SK-N-MC (cell line): Measurements from ENCODE around the gene GCG.

Experiments used
- EZH2 ChIP-seq: fragments of 200-600 bp; sonication (generic); IDR thresholded peaks from one replicate; pipeline ENCODE4 v1.6.1; 2017; ENCODE audit warnings: antibody characterized with exemption
- POLR2AphosphoS5 ChIP-seq: IDR thresholded peaks from 2 replicates; pipeline ENCODE4 v1.6.1; 2012; ENCODE audit warnings: mild to moderate bottlenecking, low read depth, low read length, borderline replicate concordance

DNA sequence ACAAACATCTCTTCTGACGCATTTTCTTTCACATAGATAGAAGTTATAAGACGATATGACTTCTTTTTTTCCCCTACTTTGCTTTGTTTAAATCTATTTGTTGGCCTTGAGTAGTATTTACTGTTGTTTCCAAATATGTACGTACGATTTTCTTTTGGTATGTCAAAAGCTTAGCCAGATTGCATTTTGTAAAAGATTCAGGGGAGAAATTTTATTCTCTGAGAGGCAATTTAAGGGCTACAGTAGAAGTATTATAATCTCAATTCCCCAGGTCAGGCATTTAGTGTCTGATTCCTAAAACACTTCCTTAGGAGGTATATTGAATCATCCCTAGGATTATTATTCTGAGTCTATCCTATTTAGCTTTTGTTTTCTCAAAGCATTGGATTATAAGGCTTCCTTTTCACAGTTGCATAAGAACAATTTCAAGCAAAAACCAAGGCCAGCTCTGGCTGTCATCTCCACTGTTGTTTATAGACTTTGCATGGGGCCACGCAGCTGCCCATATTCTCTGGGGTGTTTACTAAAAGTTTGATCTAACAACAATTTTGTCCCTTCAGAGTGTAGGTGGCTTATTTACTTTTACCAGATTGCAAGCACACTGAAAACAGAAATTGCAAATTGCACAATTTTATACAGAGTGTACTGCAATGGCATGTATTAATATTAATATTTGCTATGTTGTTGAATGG is 33.6 kb upstream of the GCG start:
- TF ChIP-seq EZH2 (no peak), POLR2AphosphoS5 (no peak)
